ENCODE measurements around the gene GPR15. TPM values are rescaled to one million over a fixed set of nuclear protein-coding genes. Genes with fewer than 3 reads are reported as not detected.
A peak's percentile ranks its signal among the peaks of the same experiment; 100 is the strongest.

Gene GPR15
- total RNA-seq, 2 donors from 2014 or later, result not detected

DNA sequence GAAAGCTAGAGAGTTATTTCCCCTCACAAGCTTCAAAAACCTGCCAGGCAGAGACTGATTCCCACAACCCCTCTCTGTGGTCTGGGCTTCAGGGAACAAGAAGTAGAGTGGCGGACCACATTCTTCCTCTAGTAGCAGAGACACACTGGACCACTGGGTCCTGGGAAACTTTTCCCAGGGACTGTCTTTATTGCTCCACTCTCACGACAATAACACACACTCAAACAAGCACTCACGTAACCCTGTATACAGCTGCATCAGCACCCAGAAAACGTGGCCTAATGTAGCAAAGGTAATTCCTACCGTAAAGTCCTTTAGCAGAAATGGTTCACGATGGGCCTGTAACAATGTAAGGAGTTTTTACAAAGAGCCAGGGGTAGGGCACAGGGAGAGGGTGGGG is 34.1 kb downstream of the GPR15 start:
- no peak for DNase-seq (ENCODE audit: low spot score)
- H3K27ac ChIP-seq, result no peak overlapping the region
- H3K27me3 ChIP-seq (replicated peaks; ENCODE audit: insufficient read depth), result no peaks in the 10 kb centered on the region
- H3K36me3 ChIP-seq, result no peaks in the 10 kb centered on the region
- TF ChIP-seq POLR2AphosphoS5 (IDR thresholded peaks at IDR 0.05) (no peak), POLR2A (IDR thresholded peaks at IDR 0.05) (no peak)
- TF ChIP-seq, protein P1, sequence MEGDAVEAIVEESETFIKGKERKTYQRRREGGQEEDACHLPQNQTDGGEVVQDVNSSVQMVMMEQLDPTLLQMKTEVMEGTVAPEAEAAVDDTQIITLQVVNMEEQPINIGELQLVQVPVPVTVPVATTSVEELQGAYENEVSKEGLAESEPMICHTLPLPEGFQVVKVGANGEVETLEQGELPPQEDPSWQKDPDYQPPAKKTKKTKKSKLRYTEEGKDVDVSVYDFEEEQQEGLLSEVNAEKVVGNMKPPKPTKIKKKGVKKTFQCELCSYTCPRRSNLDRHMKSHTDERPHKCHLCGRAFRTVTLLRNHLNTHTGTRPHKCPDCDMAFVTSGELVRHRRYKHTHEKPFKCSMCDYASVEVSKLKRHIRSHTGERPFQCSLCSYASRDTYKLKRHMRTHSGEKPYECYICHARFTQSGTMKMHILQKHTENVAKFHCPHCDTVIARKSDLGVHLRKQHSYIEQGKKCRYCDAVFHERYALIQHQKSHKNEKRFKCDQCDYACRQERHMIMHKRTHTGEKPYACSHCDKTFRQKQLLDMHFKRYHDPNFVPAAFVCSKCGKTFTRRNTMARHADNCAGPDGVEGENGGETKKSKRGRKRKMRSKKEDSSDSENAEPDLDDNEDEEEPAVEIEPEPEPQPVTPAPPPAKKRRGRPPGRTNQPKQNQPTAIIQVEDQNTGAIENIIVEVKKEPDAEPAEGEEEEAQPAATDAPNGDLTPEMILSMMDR (IDR thresholded peaks at IDR 0.05), result no peak
- WGBS, result 58% methylated on average over 6 of the region's 6 CpGs
- H3K4me3 ChIP-seq, result no peak overlapping the region
- no peaks in the 10 kb centered on the region for H3K4me1 ChIP-seq (replicated peaks)
- no peaks in the 10 kb centered on the region for H3K9me3 ChIP-seq
- intact Hi-C loops (cut with DNase I), result no loop called here

DNA sequence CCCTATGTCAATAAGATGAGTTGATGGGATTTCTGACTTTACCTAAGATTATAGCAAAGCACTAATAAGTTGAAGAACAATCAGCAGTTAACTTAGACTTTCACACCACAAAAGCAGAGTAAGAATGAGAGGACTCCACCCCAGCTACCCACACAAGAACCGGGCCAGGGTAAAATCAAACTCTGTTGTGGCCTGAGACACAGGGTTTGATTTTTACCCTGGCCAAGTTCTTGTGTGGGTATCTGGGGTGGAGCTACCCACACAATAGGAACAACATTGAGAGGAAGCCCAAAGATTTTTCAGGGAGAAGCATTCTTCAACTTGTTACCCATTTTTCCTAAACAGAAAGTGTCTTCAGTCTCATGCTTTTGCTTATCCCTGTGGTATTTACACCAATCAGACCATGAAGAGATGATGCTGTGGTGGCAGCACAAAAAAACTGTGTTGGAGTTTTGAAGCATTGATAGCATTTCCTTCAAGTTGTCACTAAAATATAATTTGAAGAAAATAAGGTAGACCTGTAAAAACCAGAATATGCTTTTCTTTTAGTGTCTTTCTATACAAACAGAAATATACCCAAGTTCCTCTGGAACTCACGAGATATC is 36.0 kb downstream of the GPR15 start:
- TF ChIP-seq, protein P1 (IDR thresholded peaks at IDR 0.05), result no peak
- no peak for TF ChIP-seq POLR2A (IDR thresholded peaks at IDR 0.05)
- TF ChIP-seq POLR2AphosphoS5 (IDR thresholded peaks at IDR 0.05), result no peak
- H3K27ac ChIP-seq, result no peak overlapping the region
- 81% methylated on average over 2 of the region's 2 CpGs for WGBS
- no peaks in the 10 kb centered on the region for H3K9me3 ChIP-seq
- H3K4me3 ChIP-seq, result no peak overlapping the region
- no peaks in the 10 kb centered on the region for H3K36me3 ChIP-seq
- H3K4me1 ChIP-seq (replicated peaks), result no peaks in the 10 kb centered on the region
- H3K27me3 ChIP-seq (replicated peaks; ENCODE audit: insufficient read depth), result no peaks in the 10 kb centered on the region
- intact Hi-C loops (cut with DNase I), result no loop called here
- no peak for DNase-seq (ENCODE audit: low spot score)

DNA sequence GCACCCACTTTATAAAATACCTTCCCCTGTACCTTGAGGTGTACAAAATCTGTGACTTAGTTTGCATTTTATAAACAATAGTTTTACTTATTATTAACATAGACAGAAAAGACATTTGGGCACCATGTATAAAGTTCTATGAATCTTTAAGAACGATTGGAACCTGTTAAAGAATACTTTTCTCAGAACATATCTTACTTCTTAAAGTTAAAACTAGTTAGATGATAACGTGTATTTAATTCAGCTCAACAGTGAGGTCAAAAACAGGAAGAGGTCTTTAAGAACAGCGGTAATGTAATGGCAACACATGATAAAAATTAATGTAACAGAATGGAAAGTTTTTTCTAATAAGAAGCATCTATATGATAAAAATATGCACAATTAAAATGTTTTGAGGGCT is 36.6 kb downstream of the GPR15 start:
- Histone ChIP-seq H3K9me3 (no peaks in the 10 kb centered on the region), H3K27ac (no peak overlapping the region), H3K27me3 (replicated peaks; ENCODE audit: insufficient read depth) (no peaks in the 10 kb centered on the region), H3K36me3 (no peaks in the 10 kb centered on the region), H3K4me3 (no peak overlapping the region), H3K4me1 (replicated peaks) (no peaks in the 10 kb centered on the region)
- no peak for TF ChIP-seq POLR2AphosphoS5 (IDR thresholded peaks at IDR 0.05)
- TF ChIP-seq, protein P1 (IDR thresholded peaks at IDR 0.05), result no peak
- TF ChIP-seq POLR2A (IDR thresholded peaks at IDR 0.05), result no peak
- intact Hi-C loops (cut with DNase I), result no loop called here
- 85% methylated on average over 3 of the region's 3 CpGs for WGBS
- no peak for DNase-seq (ENCODE audit: low spot score)

DNA sequence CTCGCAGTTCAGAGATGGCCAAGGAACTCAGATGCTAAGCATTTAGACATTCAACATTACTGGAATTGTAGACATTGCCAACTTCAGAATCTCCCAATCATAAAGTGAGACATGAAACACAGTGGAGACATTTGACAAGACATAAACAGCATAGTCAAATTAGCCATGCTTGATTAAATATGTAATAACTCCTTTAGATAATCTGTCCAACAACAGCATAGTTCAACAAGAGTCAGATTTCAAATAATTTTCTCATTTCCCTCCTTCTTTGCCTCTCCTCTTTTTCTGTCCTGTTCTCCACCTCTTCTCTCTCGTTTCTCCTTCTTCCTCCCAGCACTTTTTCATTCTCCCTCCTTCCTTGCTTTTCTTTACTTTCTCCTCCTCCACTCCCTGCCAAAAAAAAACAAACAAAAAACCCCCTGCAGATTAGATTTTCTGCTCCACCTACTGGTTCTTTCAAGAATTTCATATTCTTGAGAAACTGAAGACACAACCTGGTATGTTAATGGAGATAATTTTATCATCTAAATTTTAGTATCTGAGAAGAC is 41.5 kb downstream of the GPR15 start:
- WGBS, result 40% methylated on average over 2 of the region's 2 CpGs
- TF ChIP-seq, protein P1 (IDR thresholded peaks at IDR 0.05), result peak in 2 of 4 experiments; percentile 10 to 23
- no peak for TF ChIP-seq POLR2A (IDR thresholded peaks at IDR 0.05)

DNA sequence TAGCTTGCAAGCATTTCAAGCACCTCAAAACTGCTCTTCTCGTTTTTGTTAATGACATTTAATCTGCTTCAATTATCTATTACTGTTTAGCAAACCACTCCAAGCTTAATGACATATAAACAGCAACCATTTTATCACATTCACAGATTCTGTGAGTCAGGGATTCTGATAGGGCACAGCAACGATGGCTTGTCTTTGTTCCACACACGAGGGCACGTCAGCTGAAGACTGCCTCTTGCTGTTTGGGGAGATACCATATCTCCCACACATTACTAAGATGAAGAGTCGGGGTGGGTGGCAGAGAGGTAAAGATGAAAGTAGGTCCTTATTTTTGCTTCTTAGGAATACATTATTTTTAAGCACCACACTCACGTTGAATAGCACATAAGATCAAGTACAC is 42.4 kb downstream of the GPR15 start:
- H3K36me3 ChIP-seq, result no peaks in the 10 kb centered on the region
- H3K4me3 ChIP-seq, result no peak overlapping the region
- TF ChIP-seq, protein P1 (IDR thresholded peaks at IDR 0.05), result no peak
- TF ChIP-seq POLR2A (IDR thresholded peaks at IDR 0.05) (no peak), POLR2AphosphoS5 (IDR thresholded peaks at IDR 0.05) (no peak)
- intact Hi-C loops (cut with DNase I), result no loop called here
- no peak for DNase-seq (ENCODE audit: low spot score)
- no peaks in the 10 kb centered on the region for H3K4me1 ChIP-seq (replicated peaks)
- H3K27me3 ChIP-seq (replicated peaks; ENCODE audit: insufficient read depth), result no peaks in the 10 kb centered on the region
- WGBS, result 74% methylated on average over 6 of the region's 6 CpGs
- no peaks in the 10 kb centered on the region for H3K9me3 ChIP-seq
- H3K27ac ChIP-seq, result no peak overlapping the region

More for the DNA sequence above, 41.5 kb downstream of the GPR15 start:
- intact Hi-C loops (cut with DNase I), result no loop called here
- no peaks in the 10 kb centered on the region for H3K4me1 ChIP-seq (replicated peaks)
- no peak for DNase-seq (ENCODE audit: low spot score)
- no peaks in the 10 kb centered on the region for H3K9me3 ChIP-seq
- H3K27ac ChIP-seq, result no peak overlapping the region
- H3K27me3 ChIP-seq (replicated peaks; ENCODE audit: insufficient read depth), result no peaks in the 10 kb centered on the region
- no peak overlapping the region for H3K4me3 ChIP-seq
- no peaks in the 10 kb centered on the region for H3K36me3 ChIP-seq

All from prostate gland (tissue), 2 donors.